ENCODE data around the gene GALNT10.

Gene GALNT10

GRCh38 chr5:154329519-154330040 lies 139.0 kb downstream of the GALNT10 start:
- DNase-seq, result no peak

- DNase-seq, result no peak
These were observed 139.6 kb downstream of the GALNT10 start for GRCh38 chr5:154330097-154330667.

- no peak for DNase-seq
These were observed 140.7 kb downstream of the GALNT10 start for GRCh38 chr5:154331232-154331631.

GRCh38 chr5:154331924-154332323 lies 141.4 kb downstream of the GALNT10 start:
- DNase-seq, result no peak

- DNase-seq, result no peak
These were observed 141.9 kb downstream of the GALNT10 start for GRCh38 chr5:154332451-154332850.

- no peak for DNase-seq
These were observed 142.5 kb downstream of the GALNT10 start for GRCh38 chr5:154333016-154333415.

- DNase-seq, result no peak
These were observed 144.0 kb downstream of the GALNT10 start for GRCh38 chr5:154334406-154335064.

GRCh38 chr5:154335065-154335448 lies 144.5 kb downstream of the GALNT10 start:
- no peak for DNase-seq

GRCh38 chr5:154341620-154342019 lies 151.1 kb downstream of the GALNT10 start:
- DNase-seq, result no peak

GRCh38 chr5:154342211-154342610 lies 151.7 kb downstream of the GALNT10 start:
- DNase-seq, result no peak

- DNase-seq, result no peak
These were observed 152.4 kb downstream of the GALNT10 start for GRCh38 chr5:154342963-154343362.

- no peak for DNase-seq
These were observed 153.9 kb downstream of the GALNT10 start for GRCh38 chr5:154344461-154344860.

- DNase-seq, result no peak
These were observed 154.9 kb downstream of the GALNT10 start for GRCh38 chr5:154345255-154345952.

- DNase-seq, result no peak
These were observed 155.9 kb downstream of the GALNT10 start for GRCh38 chr5:154346427-154346826.

GRCh38 chr5:154349626-154350264 lies 159.2 kb downstream of the GALNT10 start:
- no peak for DNase-seq

- DNase-seq, result no peak
These were observed 160.6 kb downstream of the GALNT10 start for GRCh38 chr5:154351141-154351540.

GRCh38 chr5:154351566-154351965 lies 161.0 kb downstream of the GALNT10 start:
- DNase-seq, result no peak

GRCh38 chr5:154352960-154353548 lies 162.5 kb downstream of the GALNT10 start:
- no peak for DNase-seq

GRCh38 chr5:154355129-154355611 lies 164.6 kb downstream of the GALNT10 start:
- DNase-seq, result no peak

- no peak for DNase-seq
These were observed 165.6 kb downstream of the GALNT10 start for GRCh38 chr5:154356020-154356655.

- no peak for DNase-seq
These were observed 166.4 kb downstream of the GALNT10 start for GRCh38 chr5:154356958-154357357.

- DNase-seq, result no peak
These were observed 168.1 kb downstream of the GALNT10 start for GRCh38 chr5:154358516-154359220.
